ENCODE results near the gene WDR93. TPM values are rescaled to one million over a fixed set of nuclear protein-coding genes. Genes with fewer than 3 reads are reported as not detected.

WDR93 gene
- total and polyA plus RNA-seq, 5 donors = 0.05 TPM; not detected in 4

- Histone ChIP-seq H3K4me3 (ENCODE audit: low read length) (peak overlapping the region; percentile 45), H3K4me1 (ENCODE audit: control insufficient read depth, insufficient read depth, low read length) (peaks cover 6% of the 10 kb centered on the region), H3K27ac (ENCODE audit: low read length) (peak overlapping the region; percentile 65), H3K27me3 (ENCODE audit: control insufficient read depth, insufficient read depth) (no peaks in the 10 kb centered on the region), H3K9me3 (ENCODE audit: control insufficient read depth, low read length) (no peaks in the 10 kb centered on the region)
- 76% methylated on average over 13 of the region's 13 CpGs for WGBS
- no peak for DNase-seq
- intact Hi-C loops (cut with DNase I) = no loop called here
- ATAC-seq = no peak
These were observed 25.9 kb upstream of the WDR93 start for GRCh38 chr15:89664441-89665350.

GRCh38 chr15:89665449-89666181, 25.0 kb upstream of the WDR93 start:
- H3K9me3 ChIP-seq (ENCODE audit: control insufficient read depth, low read length) = no peaks in the 10 kb centered on the region
- peak overlapping the region; percentile 51 for H3K27ac ChIP-seq (ENCODE audit: low read length)
- DNase-seq = peak; percentile 84 to 92 (median 91)
- WGBS = 2% methylated on average over 72 of the region's 72 CpGs
- peak; percentile 77 to 78 for ATAC-seq
- H3K4me3 ChIP-seq (ENCODE audit: low read length) = peak overlapping the region; percentile 45
- H3K4me1 ChIP-seq (ENCODE audit: control insufficient read depth, insufficient read depth, low read length) = peaks cover 6% of the 10 kb centered on the region
- no peaks in the 10 kb centered on the region for H3K27me3 ChIP-seq (ENCODE audit: control insufficient read depth, insufficient read depth)
- intact Hi-C loops (cut with DNase I) = no loop called here

GRCh38 chr15:89666184-89666857, 24.3 kb upstream of the WDR93 start:
- Histone ChIP-seq H3K27ac (ENCODE audit: low read length) (peak overlapping the region; percentile 51), H3K4me3 (ENCODE audit: low read length) (no peak overlapping the region), H3K4me1 (ENCODE audit: control insufficient read depth, insufficient read depth, low read length) (peaks cover 6% of the 10 kb centered on the region), H3K9me3 (ENCODE audit: control insufficient read depth, low read length) (no peaks in the 10 kb centered on the region), H3K27me3 (ENCODE audit: control insufficient read depth, insufficient read depth) (no peaks in the 10 kb centered on the region)
- intact Hi-C loops (cut with DNase I) = no loop called here
- DNase-seq (peak in 1 of 3 donors; percentile 67), ATAC-seq (peak; percentile 1 to 6)
- WGBS = 90% methylated on average over 8 of the region's 8 CpGs

- H3K4me3 ChIP-seq (ENCODE audit: low read length) = no peak overlapping the region
- intact Hi-C loops (cut with DNase I) = no loop called here
- H3K27ac ChIP-seq (ENCODE audit: low read length) = no peak overlapping the region
- H3K9me3 ChIP-seq (ENCODE audit: control insufficient read depth, low read length) = no peaks in the 10 kb centered on the region
- ATAC-seq = no peak
- peaks cover 6% of the 10 kb centered on the region for H3K4me1 ChIP-seq (ENCODE audit: control insufficient read depth, insufficient read depth, low read length)
- no peaks in the 10 kb centered on the region for H3K27me3 ChIP-seq (ENCODE audit: control insufficient read depth, insufficient read depth)
- no peak for DNase-seq
- WGBS = 75% methylated on average over 13 of the region's 13 CpGs
These were observed 23.5 kb upstream of the WDR93 start for GRCh38 chr15:89666858-89667705.

GRCh38 chr15:89667706-89667960, 23.0 kb upstream of the WDR93 start:
- Histone ChIP-seq H3K9me3 (ENCODE audit: control insufficient read depth, low read length) (no peaks in the 10 kb centered on the region), H3K4me1 (ENCODE audit: control insufficient read depth, insufficient read depth, low read length) (peaks cover 4% of the 10 kb centered on the region), H3K27me3 (ENCODE audit: control insufficient read depth, insufficient read depth) (no peaks in the 10 kb centered on the region), H3K4me3 (ENCODE audit: low read length) (no peak overlapping the region), H3K27ac (ENCODE audit: low read length) (no peak overlapping the region)
- DNase-seq (no peak), ATAC-seq (no peak)
- intact Hi-C loops (cut with DNase I) = no loop called here
- 95% methylated on average over 7 of the region's 7 CpGs for WGBS

GRCh38 chr15:89668171-89668570, 22.4 kb upstream of the WDR93 start:
- no peak overlapping the region for H3K4me3 ChIP-seq (ENCODE audit: low read length)
- H3K27ac ChIP-seq (ENCODE audit: low read length) = no peak overlapping the region
- ATAC-seq (no peak), DNase-seq (no peak)
- H3K27me3 ChIP-seq (ENCODE audit: control insufficient read depth, insufficient read depth) = no peaks in the 10 kb centered on the region
- intact Hi-C loops (cut with DNase I) = no loop called here
- peaks cover 2% of the 10 kb centered on the region for H3K4me1 ChIP-seq (ENCODE audit: control insufficient read depth, insufficient read depth, low read length)
- WGBS = 95% methylated on average over 3 of the region's 3 CpGs
- no peaks in the 10 kb centered on the region for H3K9me3 ChIP-seq (ENCODE audit: control insufficient read depth, low read length)

- ATAC-seq (no peak), DNase-seq (no peak)
- intact Hi-C loops (cut with DNase I) = no loop called here
- Histone ChIP-seq H3K27me3 (ENCODE audit: control insufficient read depth, insufficient read depth) (no peaks in the 10 kb centered on the region), H3K4me3 (ENCODE audit: low read length) (no peak overlapping the region), H3K27ac (ENCODE audit: low read length) (no peak overlapping the region), H3K9me3 (ENCODE audit: control insufficient read depth, low read length) (no peaks in the 10 kb centered on the region), H3K4me1 (ENCODE audit: control insufficient read depth, insufficient read depth, low read length) (no peaks in the 10 kb centered on the region)
- 79% methylated on average over 9 of the region's 9 CpGs for WGBS
These were observed 21.2 kb upstream of the WDR93 start for GRCh38 chr15:89669309-89669865.

GRCh38 chr15:89669941-89670340, 20.7 kb upstream of the WDR93 start:
- no peak overlapping the region for H3K4me3 ChIP-seq (ENCODE audit: low read length)
- H3K27ac ChIP-seq (ENCODE audit: low read length) = no peak overlapping the region
- ATAC-seq = no peak
- DNase-seq = no peak
- no peaks in the 10 kb centered on the region for H3K4me1 ChIP-seq (ENCODE audit: control insufficient read depth, insufficient read depth, low read length)
- no peaks in the 10 kb centered on the region for H3K9me3 ChIP-seq (ENCODE audit: control insufficient read depth, low read length)
- intact Hi-C loops (cut with DNase I) = no loop called here
- 89% methylated on average over 15 of the region's 15 CpGs for WGBS
- H3K27me3 ChIP-seq (ENCODE audit: control insufficient read depth, insufficient read depth) = no peaks in the 10 kb centered on the region

- ATAC-seq (no peak), DNase-seq (no peak)
- H3K9me3 ChIP-seq (ENCODE audit: control insufficient read depth, low read length) = no peaks in the 10 kb centered on the region
- no peak overlapping the region for H3K27ac ChIP-seq (ENCODE audit: low read length)
- H3K4me3 ChIP-seq (ENCODE audit: low read length) = no peak overlapping the region
- no peaks in the 10 kb centered on the region for H3K27me3 ChIP-seq (ENCODE audit: control insufficient read depth, insufficient read depth)
- no peaks in the 10 kb centered on the region for H3K4me1 ChIP-seq (ENCODE audit: control insufficient read depth, insufficient read depth, low read length)
- intact Hi-C loops (cut with DNase I) = no loop called here
- WGBS = 84% methylated on average over 12 of the region's 12 CpGs
These were observed 19.5 kb upstream of the WDR93 start for GRCh38 chr15:89670971-89671560.

- 56% methylated on average over 4 of the region's 4 CpGs for WGBS
- Histone ChIP-seq H3K9me3 (ENCODE audit: control insufficient read depth, low read length) (no peaks in the 10 kb centered on the region), H3K4me3 (ENCODE audit: low read length) (no peak overlapping the region), H3K27me3 (ENCODE audit: control insufficient read depth, insufficient read depth) (no peaks in the 10 kb centered on the region), H3K27ac (ENCODE audit: low read length) (no peak overlapping the region), H3K4me1 (ENCODE audit: control insufficient read depth, insufficient read depth, low read length) (no peaks in the 10 kb centered on the region)
- ATAC-seq = no peak
- intact Hi-C loops (cut with DNase I) = no loop called here
- no peak for DNase-seq
These were observed 18.9 kb upstream of the WDR93 start for GRCh38 chr15:89671687-89672086.

All from right cardiac atrium (tissue), 5 donors.